B cell (primary cell): ENCODE data around the gene AP4E1. TPM values are rescaled to one million over a fixed set of nuclear protein-coding genes. Genes with fewer than 3 reads are reported as not detected.

ENCODE experiments used
- ATAC-seq: fragments of 200-7000 bp; cut with Tn5 transposase; one replicate; pipeline ENCODE4 v1.10.0; 2021; ENCODE audit warnings: low read depth, mild to moderate bottlenecking, moderate number of reproducible peaks, moderate library complexity
- CTCF ChIA-PET: fragments of 350-600 bp; sonication (Branson Sonifier 250); formaldehyde crosslinking; loops from one replicate; lab custom pipeline; 2021; ENCODE audit warnings: antibody characterized with exemption, inconsistent platforms; lab: Charles Lee
- POLR2A ChIA-PET: fragments of 350-600 bp; sonication (Branson Sonifier 250); formaldehyde crosslinking; loops from one replicate; lab custom pipeline; 2021; ENCODE audit warnings: antibody characterized with exemption; lab: Charles Lee
- DNase-seq: peaks from one replicate; pipeline ENCODE4 v3.0.0; 2013
- H2AFZ ChIP-seq: 2 replicates; pipeline ENCODE4 v1.6.1; 2012; ENCODE audit warnings: mild to moderate bottlenecking, low read depth, low read length; ENCODE audit not compliant: insufficient read depth, poor library complexity, severe bottlenecking
- H3K27ac ChIP-seq, 2 donors: 1 replicate in 1 of 2; 2 replicates in 1 of 2; pipeline ENCODE4 v1.5.1; 2012 to 2013; ENCODE audit warnings: low read length in 2 of 2, mild to moderate bottlenecking in 2 of 2, moderate library complexity in 1 of 2
- H3K27me3 ChIP-seq, 4 experiments: fragments of 200-600 bp in 1 of 4; sonication (generic) in 1 of 4; replicated peaks in 1 of 4; 1 replicate in 2 of 4; 2 replicates in 2 of 4; pipeline versions ENCODE4 v1.6.1 to v1.7.0; 2013 to 2016; ENCODE audit warnings: low read length in 3 of 4, mild to moderate bottlenecking in 2 of 4, mixed read lengths in 1 of 4, moderate library complexity in 1 of 4; ENCODE audit not compliant: insufficient read depth in 4 of 4, control insufficient read depth in 3 of 4; ENCODE audit errors: control extremely low read depth in 1 of 4
- H3K36me3 ChIP-seq, 2 experiments: replicated peaks in 1 of 2; 1 replicate in 1 of 2; 2 replicates in 1 of 2; pipeline versions ENCODE4 v1.6.1 to v1.7.1; 2013; ENCODE audit warnings: low read length in 1 of 2; ENCODE audit not compliant: insufficient read depth in 2 of 2, control insufficient read depth in 1 of 2; ENCODE audit errors: control extremely low read depth in 1 of 2, extremely low read depth in 1 of 2
- H3K4me1 ChIP-seq, 2 donors: fragments of 200-600 bp in 1 of 2; sonication (generic) in 1 of 2; 1 replicate in 1 of 2; 2 replicates in 1 of 2; pipeline versions ENCODE4 v1.5.1 to v1.6.1; 2013 to 2017; ENCODE audit warnings: low read length in 2 of 2; ENCODE audit not compliant: control insufficient read depth in 2 of 2, insufficient read depth in 2 of 2
- H3K4me2 ChIP-seq: replicated peaks from 2 replicates; pipeline ENCODE3; 2012; ENCODE audit warnings: mild to moderate bottlenecking, low read depth, low read length; ENCODE audit not compliant: poor library complexity, severe bottlenecking
- H3K4me3 ChIP-seq, 5 experiments: fragments of 200-600 bp in 1 of 5; sonication (generic) in 1 of 5; 1 replicate in 3 of 5; 2 replicates in 2 of 5; pipeline versions ENCODE4 v1.5.1 to v1.7.0; 2011 to 2016; ENCODE audit warnings: low read length in 4 of 5, mild to moderate bottlenecking in 4 of 5, low read depth in 2 of 5, control low read depth in 1 of 5, moderate library complexity in 1 of 5; ENCODE audit not compliant: insufficient read depth in 1 of 5; ENCODE audit errors: control extremely low read depth in 1 of 5, extremely low read depth in 1 of 5
- H3K79me2 ChIP-seq: fragments of 200-600 bp; sonication (generic); one replicate; pipeline ENCODE4 v1.6.0; 2016; ENCODE audit warnings: low read length; ENCODE audit not compliant: control insufficient read depth, insufficient read depth
- H3K9ac ChIP-seq: fragments of 200-600 bp; sonication (generic); 2 replicates; pipeline ENCODE4 v1.6.1; 2017; ENCODE audit warnings: mild to moderate bottlenecking, low read length, moderate library complexity
- H3K9me3 ChIP-seq, 3 donors: one replicate each; pipeline versions ENCODE4 v1.6.1 to v1.7.1; 2013; ENCODE audit warnings: low read length in 2 of 3; ENCODE audit not compliant: control insufficient read depth in 2 of 3, insufficient read depth in 1 of 3; ENCODE audit errors: control extremely low read depth in 1 of 3
- H4K20me1 ChIP-seq: 2 replicates; pipeline ENCODE4 v1.6.0; 2012; ENCODE audit warnings: mild to moderate bottlenecking, low read length; ENCODE audit not compliant: insufficient read depth, control insufficient read depth, poor library complexity, severe bottlenecking
- H3K27ac Mint-ChIP-seq: one replicate; pipeline ENCODE4 v1.8.0; 2021; ENCODE audit warnings: mixed read lengths
- H3K27me3 Mint-ChIP-seq: one replicate; pipeline ENCODE4 v1.8.0; 2021; ENCODE audit warnings: mixed read lengths
- H3K4me1 Mint-ChIP-seq: one replicate; pipeline ENCODE4 v1.8.0; 2021; ENCODE audit warnings: mixed read lengths
- H3K4me3 Mint-ChIP-seq: one replicate; pipeline ENCODE4 v1.8.0; 2021; ENCODE audit warnings: mixed read lengths
- H3K9me3 Mint-ChIP-seq: one replicate; pipeline ENCODE4 v1.8.0; 2022; ENCODE audit warnings: mixed read lengths; ENCODE audit not compliant: insufficient read depth
- CTCF ChIP-seq: fragments of 200-600 bp; IDR thresholded peaks from one replicate; pipeline ENCODE4 v1.8.0; 2022; ENCODE audit warnings: antibody characterized with exemption, mild to moderate bottlenecking
- EZH2 ChIP-seq: IDR thresholded peaks from 2 replicates; pipeline ENCODE4 v1.6.1; 2012; ENCODE audit warnings: borderline replicate concordance, low read depth, mild to moderate bottlenecking, moderate library complexity, low read length; ENCODE audit not compliant: insufficient read depth, poor library complexity, severe bottlenecking
- WGBS: methylation state at CpG from one replicate; pipeline ENCODE4 v1.1.5; 2013; ENCODE audit warnings: missing lambda C conversion rate; ENCODE audit not compliant: insufficient coverage; 5-methylcytosine and 5-hydroxymethylcytosine counted together
- intact Hi-C: fragments of 100-400 bp; cut with micrococcal nuclease; formaldehyde crosslinking; loops from one replicate; pipeline ENCODE4 v1.10.0; 2022
- polyA plus RNA-seq: library from polyadenylated mRNA; depleted of rRNA; stranded (reverse); fragments of >200 nt; gene quantifications from 2 replicates; pipeline ENCODE4 v1.2.3, GENCODE V29; 2012
- total RNA-seq, 2 donors: library from RNA; stranded (reverse); fragments of 120-200 nt in 1 of 2; gene quantifications; 1 replicate in 1 of 2; 2 replicates in 1 of 2; pipeline versions ENCODE4 v1.2.3 to v1.2.4, GENCODE V29; 2013 to 2022

AP4E1 gene
- total and polyA plus RNA-seq, 2 donors (not counting 1 experiment from before 2014, with no cell fraction given), result 2.8 to 12.0 TPM

- CTCF ChIA-PET, result no interaction called here
These were observed 65.1 kb downstream of the AP4E1 start for GRCh38 chr15:50973605-50974004.

GRCh38 chr15:50977162-50977561, 68.7 kb downstream of the AP4E1 start:
- H3K27me3 Mint-ChIP-seq, result no peaks in the 10 kb centered on the region
- Histone ChIP-seq H3K36me3 (peaks cover 21 to 32% of the 10 kb centered on the region in 2 experiments), H4K20me1 (no peaks in the 10 kb centered on the region), H3K27ac (no peak overlapping the region), H3K4me2 (no peak overlapping the region), H3K79me2 (peaks cover 11% of the 10 kb centered on the region), H2AFZ (no peak overlapping the region), H3K4me3 (no peak overlapping the region), H3K9ac (no peak overlapping the region), H3K9me3 (peaks cover 2 to 7% (median 5%) of the 10 kb centered on the region in 3 donors), H3K27me3 (no peaks in the 10 kb centered on the region), H3K4me1 (no peaks in the 10 kb centered on the region)
- TF ChIP-seq EZH2 (no peak), CTCF (no peak)
- no peak for DNase-seq
- H3K27ac Mint-ChIP-seq, result no peak overlapping the region
- intact Hi-C loops, result no loop called here
- H3K4me1 Mint-ChIP-seq, result no peaks in the 10 kb centered on the region
- POLR2A ChIA-PET, result no interaction called here
- no CpG with 5 or more reads among the region's 2 CpGs for WGBS
- CTCF ChIA-PET, result no interaction called here
- peaks cover 8% of the 10 kb centered on the region for H3K9me3 Mint-ChIP-seq
- H3K4me3 Mint-ChIP-seq, result no peak overlapping the region
- ATAC-seq, result no peak

More at GRCh38 chr15:50973605-50974004, 65.1 kb downstream of the AP4E1 start:
- Histone ChIP-seq H2AFZ (no peak overlapping the region), H4K20me1 (no peaks in the 10 kb centered on the region), H3K9ac (no peak overlapping the region), H3K36me3 (peaks cover 22 to 50% of the 10 kb centered on the region in 2 experiments), H3K4me3 (no peak overlapping the region), H3K4me2 (no peak overlapping the region), H3K4me1 (no peaks in the 10 kb centered on the region), H3K79me2 (peaks cover 4% of the 10 kb centered on the region), H3K27ac (no peak overlapping the region), H3K27me3 (no peaks in the 10 kb centered on the region), H3K9me3 (peaks cover 6 to 24% (median 17%) of the 10 kb centered on the region in 3 donors)
- ATAC-seq, result no peak
- intact Hi-C loops, result no loop called here
- no CpG with 5 or more reads among the region's 4 CpGs for WGBS
- Mint-ChIP-seq H3K4me3 (no peak overlapping the region), H3K27ac (no peak overlapping the region), H3K4me1 (no peaks in the 10 kb centered on the region), H3K27me3 (no peaks in the 10 kb centered on the region), H3K9me3 (peaks cover 26% of the 10 kb centered on the region)
- no peak for DNase-seq
- TF ChIP-seq EZH2, result no peak
- no peak for TF ChIP-seq CTCF
- POLR2A ChIA-PET, result no interaction called here
